Esophagus muscularis mucosa (tissue), 4 donors: Measurements from ENCODE around the gene LDHD.

Experiments
- EP300 ChIP-seq: sonication (generic); formaldehyde crosslinking; IDR thresholded peaks from one replicate; pipeline ENCODE4 v1.6.1; 2017; ENCODE audit warnings: antibody characterized with exemption
- POLR2A ChIP-seq: fragments of 450-650 bp; IDR thresholded peaks from one replicate; pipeline ENCODE4 v1.6.1; 2017; ENCODE audit warnings: antibody characterized with exemption, moderate library complexity, mild to moderate bottlenecking, low read depth
- POLR2AphosphoS5 ChIP-seq, 2 donors: sonication (generic); formaldehyde crosslinking; IDR thresholded peaks; one replicate each; pipeline ENCODE4 v1.6.1; 2017; ENCODE audit warnings: antibody characterized with exemption in 2 of 2
- TF ChIP-seq, protein P1 (sequence below), 3 experiments: fragments of 200-600 bp in 2 of 3; fragments of 450-650 bp in 1 of 3; sonication (generic) in 2 of 3; IDR thresholded peaks; one replicate each; pipeline ENCODE4 v1.5.1; 2017 to 2019; ENCODE audit warnings: antibody characterized with exemption in 3 of 3, mild to moderate bottlenecking in 2 of 3, moderate library complexity in 1 of 3

DNA sequence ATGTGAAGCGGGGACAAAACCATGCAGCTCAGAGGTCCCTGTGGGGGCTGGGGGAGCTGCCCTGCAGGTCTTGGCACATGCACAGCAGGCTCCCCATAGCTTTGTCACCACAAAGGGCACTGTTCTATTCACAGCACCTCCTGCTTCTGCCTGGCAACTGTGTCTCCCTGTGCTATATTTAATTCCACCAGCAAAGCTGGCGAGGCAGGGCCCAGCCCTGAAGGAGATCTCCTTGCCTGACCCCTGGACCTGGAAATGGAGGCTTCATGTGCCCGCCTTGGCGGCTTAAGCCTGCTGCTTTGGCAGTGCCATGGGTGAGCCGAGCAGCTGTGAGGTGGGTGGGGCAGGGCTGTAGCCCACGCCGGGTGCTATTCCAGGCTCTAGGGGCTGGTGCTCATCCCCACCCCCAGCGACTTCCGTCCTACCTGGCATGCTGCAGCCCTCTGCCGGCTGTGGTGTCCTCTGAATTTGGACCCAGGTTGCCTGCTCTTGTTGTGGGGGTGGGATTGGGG is 6.8 kb downstream of the LDHD start:
- TF ChIP-seq POLR2AphosphoS5 (IDR thresholded peaks at IDR 0.05), result no peak
- TF ChIP-seq, protein P1, sequence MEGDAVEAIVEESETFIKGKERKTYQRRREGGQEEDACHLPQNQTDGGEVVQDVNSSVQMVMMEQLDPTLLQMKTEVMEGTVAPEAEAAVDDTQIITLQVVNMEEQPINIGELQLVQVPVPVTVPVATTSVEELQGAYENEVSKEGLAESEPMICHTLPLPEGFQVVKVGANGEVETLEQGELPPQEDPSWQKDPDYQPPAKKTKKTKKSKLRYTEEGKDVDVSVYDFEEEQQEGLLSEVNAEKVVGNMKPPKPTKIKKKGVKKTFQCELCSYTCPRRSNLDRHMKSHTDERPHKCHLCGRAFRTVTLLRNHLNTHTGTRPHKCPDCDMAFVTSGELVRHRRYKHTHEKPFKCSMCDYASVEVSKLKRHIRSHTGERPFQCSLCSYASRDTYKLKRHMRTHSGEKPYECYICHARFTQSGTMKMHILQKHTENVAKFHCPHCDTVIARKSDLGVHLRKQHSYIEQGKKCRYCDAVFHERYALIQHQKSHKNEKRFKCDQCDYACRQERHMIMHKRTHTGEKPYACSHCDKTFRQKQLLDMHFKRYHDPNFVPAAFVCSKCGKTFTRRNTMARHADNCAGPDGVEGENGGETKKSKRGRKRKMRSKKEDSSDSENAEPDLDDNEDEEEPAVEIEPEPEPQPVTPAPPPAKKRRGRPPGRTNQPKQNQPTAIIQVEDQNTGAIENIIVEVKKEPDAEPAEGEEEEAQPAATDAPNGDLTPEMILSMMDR (IDR thresholded peaks at IDR 0.05), result no peak
- TF ChIP-seq POLR2A, result no peak
- no peak for TF ChIP-seq EP300
